Measurements from ENCODE around the gene TNFRSF21.

TNFRSF21 gene

GRCh38 chr6:47250302-47250701 lies 59.4 kb downstream of the TNFRSF21 start:
- no peaks in the 10 kb centered on the region for H3K9me3 ChIP-seq (ENCODE audit: insufficient read depth, low read depth, low read length)
- H3K9ac ChIP-seq (ENCODE audit: low read depth, low read length, poor library complexity, severe bottlenecking) = no peak overlapping the region
- H3K4me2 ChIP-seq (ENCODE audit: low read depth, low read length, poor library complexity, severe bottlenecking) = no peak overlapping the region
- peaks cover 29% of the 10 kb centered on the region; the same call in 1 of the 2 replicates for H3K36me3 ChIP-seq (ENCODE audit: insufficient read depth, low read length)
- TF ChIP-seq EZH2phosphoT487 (IDR thresholded peaks at IDR 0.05; ENCODE audit: borderline replicate concordance) = no peak
- TF ChIP-seq CTCF (conservative IDR thresholded peaks at IDR 0.05; ENCODE audit: low read length) = no peak
- H3K9me2 ChIP-seq (replicated peaks; ENCODE audit: low read depth, low read length) = no peaks in the 10 kb centered on the region
- H3K79me2 ChIP-seq (ENCODE audit: insufficient read depth, low read length) = peaks cover 3% of the 10 kb centered on the region; the same call in 1 of the 2 replicates
- H3K27me3 ChIP-seq (ENCODE audit: insufficient read depth, low read length, poor library complexity, severe bottlenecking) = no peaks in the 10 kb centered on the region
- H3F3A ChIP-seq (ENCODE audit: low read depth) = peaks cover 8% of the 10 kb centered on the region; the same call in 1 of the 2 replicates
- no peak overlapping the region for H3K4me3 ChIP-seq (ENCODE audit: low read length, poor library complexity, severe bottlenecking)
- no peak overlapping the region for H2AFZ ChIP-seq (ENCODE audit: low read length)
- H3K4me1 ChIP-seq (ENCODE audit: insufficient read depth, low read length, poor library complexity, severe bottlenecking) = peaks cover 44% of the 10 kb centered on the region
- no peaks in the 10 kb centered on the region for H4K20me1 ChIP-seq (ENCODE audit: insufficient read depth, low read length, poor library complexity, severe bottlenecking)

- peak overlapping the region; percentile 20 for H3K9ac ChIP-seq (ENCODE audit: low read depth, low read length, poor library complexity, severe bottlenecking)
- no peak overlapping the region for H2AFZ ChIP-seq (ENCODE audit: low read length)
- H3K36me3 ChIP-seq (ENCODE audit: insufficient read depth, low read length) = peaks cover 29% of the 10 kb centered on the region; the same call in 1 of the 2 replicates
- H3K4me3 ChIP-seq (ENCODE audit: low read length, poor library complexity, severe bottlenecking) = no peak overlapping the region
- H3K4me2 ChIP-seq (ENCODE audit: low read depth, low read length, poor library complexity, severe bottlenecking) = peak overlapping the region; percentile 54
- TF ChIP-seq CTCF (conservative IDR thresholded peaks at IDR 0.05; ENCODE audit: low read length) = no peak
- no peak for TF ChIP-seq EZH2phosphoT487 (IDR thresholded peaks at IDR 0.05; ENCODE audit: borderline replicate concordance)
- no peaks in the 10 kb centered on the region for H3K9me3 ChIP-seq (ENCODE audit: insufficient read depth, low read depth, low read length)
- H3K27me3 ChIP-seq (ENCODE audit: insufficient read depth, low read length, poor library complexity, severe bottlenecking) = no peaks in the 10 kb centered on the region
- H3K9me2 ChIP-seq (replicated peaks; ENCODE audit: low read depth, low read length) = no peaks in the 10 kb centered on the region
- H3K79me2 ChIP-seq (ENCODE audit: insufficient read depth, low read length) = peaks cover 3% of the 10 kb centered on the region; the same call in 1 of the 2 replicates
- peaks cover 57% of the 10 kb centered on the region for H3K4me1 ChIP-seq (ENCODE audit: insufficient read depth, low read length, poor library complexity, severe bottlenecking)
- peaks cover 8% of the 10 kb centered on the region; the same call in 1 of the 2 replicates for H3F3A ChIP-seq (ENCODE audit: low read depth)
- no peaks in the 10 kb centered on the region for H4K20me1 ChIP-seq (ENCODE audit: insufficient read depth, low read length, poor library complexity, severe bottlenecking)
Measured at GRCh38 chr6:47248446-47248845, 61.3 kb downstream of the TNFRSF21 start.

- no peak for TF ChIP-seq CTCF (conservative IDR thresholded peaks at IDR 0.05; ENCODE audit: low read length)
- TF ChIP-seq EZH2phosphoT487 (IDR thresholded peaks at IDR 0.05; ENCODE audit: borderline replicate concordance) = no peak
- Histone ChIP-seq H3K4me2 (ENCODE audit: low read depth, low read length, poor library complexity, severe bottlenecking) (peak overlapping the region; percentile 54), H3K4me3 (ENCODE audit: low read length, poor library complexity, severe bottlenecking) (peak overlapping the region; percentile 44), H3F3A (ENCODE audit: low read depth) (peaks cover 8% of the 10 kb centered on the region; the same call in 1 of the 2 replicates), H3K79me2 (ENCODE audit: insufficient read depth, low read length) (peaks cover 3% of the 10 kb centered on the region; the same call in 1 of the 2 replicates), H3K9me2 (replicated peaks; ENCODE audit: low read depth, low read length) (no peaks in the 10 kb centered on the region), H3K36me3 (ENCODE audit: insufficient read depth, low read length) (peaks cover 19% of the 10 kb centered on the region; the same call in 1 of the 2 replicates), H3K27me3 (ENCODE audit: insufficient read depth, low read length, poor library complexity, severe bottlenecking) (no peaks in the 10 kb centered on the region), H2AFZ (ENCODE audit: low read length) (no peak overlapping the region), H3K4me1 (ENCODE audit: insufficient read depth, low read length, poor library complexity, severe bottlenecking) (peaks cover 63% of the 10 kb centered on the region), H4K20me1 (ENCODE audit: insufficient read depth, low read length, poor library complexity, severe bottlenecking) (no peaks in the 10 kb centered on the region), H3K9ac (ENCODE audit: low read depth, low read length, poor library complexity, severe bottlenecking) (peak overlapping the region; percentile 20), H3K9me3 (ENCODE audit: insufficient read depth, low read depth, low read length) (no peaks in the 10 kb centered on the region)
Measured at GRCh38 chr6:47247227-47247797, 62.4 kb downstream of the TNFRSF21 start.
